Measurements from ENCODE around the gene BIRC7. TPM values are rescaled to one million over a fixed set of nuclear protein-coding genes. Genes with fewer than 3 reads are reported as not detected.

Gene BIRC7
- total RNA-seq, 1 experiment from 2014 or later = 0.17 TPM

GRCh38 chr20:63277466-63278272 lies 42.0 kb downstream of the BIRC7 start:
- no peak for TF ChIP-seq SP1 (CRISPR knock-in tag; conservative IDR thresholded peaks at IDR 0.05)
- no peak for TF ChIP-seq ZNF512 (CRISPR knock-in tag; IDR thresholded peaks at IDR 0.05; ENCODE audit: borderline replicate concordance)
- TF ChIP-seq GTF2I (CRISPR knock-in tag; conservative IDR thresholded peaks at IDR 0.05) = no peak
- no peak for TF ChIP-seq NFATC4 (CRISPR knock-in tag; IDR thresholded peaks at IDR 0.05)
- no peak for TF ChIP-seq E2F5 (CRISPR knock-in tag; IDR thresholded peaks at IDR 0.05)
- TF ChIP-seq NFE2L1 (CRISPR knock-in tag; IDR thresholded peaks at IDR 0.05) = no peak
- no peak for TF ChIP-seq USF1 (CRISPR knock-in tag; IDR thresholded peaks at IDR 0.05)
- H3K36me3 Mint-ChIP-seq = peaks cover 27% of the 10 kb centered on the region
- ChIA-PET CTCF (interaction anchor here (1.0 to 1.1 kb wide), 2 partner anchors 18 to 47 kb away, joined by 3 to 5 read pairs; no protein-coding TSS in a partner anchor), POLR2A (no interaction called here)
- no peaks in the 10 kb centered on the region for H3K27me3 Mint-ChIP-seq (ENCODE audit: low read depth)
- H3K27ac Mint-ChIP-seq = no peak overlapping the region
- no peaks in the 10 kb centered on the region for H3K9me3 Mint-ChIP-seq
- H3K4me1 Mint-ChIP-seq = peaks cover 9% of the 10 kb centered on the region
- ATAC-seq (no peak), DNase-seq (ENCODE audit: low spot score) (no peak)
- no peak overlapping the region for H3K4me3 Mint-ChIP-seq

DNA sequence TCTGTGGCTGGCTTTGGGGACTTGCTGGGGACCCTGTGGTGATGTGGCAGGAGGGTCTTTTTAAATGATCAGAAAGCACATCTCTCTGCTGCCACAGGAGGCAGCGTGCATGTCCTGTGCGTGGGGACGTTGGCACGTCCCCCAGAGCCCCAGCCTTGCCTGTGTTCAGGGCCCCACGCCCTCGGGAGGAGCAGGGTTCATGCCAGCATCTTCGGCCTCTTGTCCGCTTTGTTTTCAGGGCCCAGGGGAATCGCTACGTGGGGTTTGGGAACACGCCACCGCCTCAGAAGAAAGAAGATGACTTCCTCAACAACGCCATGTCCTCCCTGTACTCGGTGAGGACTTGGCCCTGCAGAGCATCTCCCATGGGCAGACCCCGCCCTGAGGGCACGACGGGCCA lies 43.0 kb downstream of the BIRC7 start:
- DNase-seq (ENCODE audit: low spot score) = no peak
- Mint-ChIP-seq H3K4me1 (peaks cover 7% of the 10 kb centered on the region), H3K27me3 (ENCODE audit: low read depth) (no peaks in the 10 kb centered on the region), H3K4me3 (no peak overlapping the region), H3K9me3 (no peaks in the 10 kb centered on the region), H3K36me3 (peaks cover 25% of the 10 kb centered on the region), H3K27ac (no peak overlapping the region)
- POLR2A ChIA-PET = no interaction called here
- no peak for TF ChIP-seq GABPB1 (CRISPR knock-in tag; IDR thresholded peaks at IDR 0.05)
- CTCF ChIA-PET = no interaction called here
- no peak for ATAC-seq

DNA sequence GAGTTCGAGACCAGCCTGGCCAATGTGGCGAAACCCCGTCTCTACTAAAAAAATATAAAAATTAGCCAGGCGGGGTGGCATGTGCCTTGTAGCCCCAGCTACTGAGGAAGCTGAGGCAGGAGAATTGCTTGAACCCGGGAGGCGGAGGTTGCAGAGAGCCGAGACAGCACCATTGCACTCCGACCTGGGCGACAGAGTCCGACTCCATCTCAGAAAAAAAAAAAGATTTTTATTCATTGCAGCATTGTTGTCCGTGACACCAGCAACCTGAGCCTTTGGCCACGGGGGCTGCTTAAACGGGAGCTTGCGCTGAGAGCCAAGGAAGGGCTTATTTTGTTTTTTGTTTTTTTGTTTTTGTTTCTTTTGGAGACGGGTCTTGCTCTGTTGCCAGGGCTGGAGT lies 44.2 kb downstream of the BIRC7 start:
- Mint-ChIP-seq H3K27ac (no peak overlapping the region), H3K4me3 (no peak overlapping the region), H3K27me3 (ENCODE audit: low read depth) (no peaks in the 10 kb centered on the region), H3K36me3 (peaks cover 27% of the 10 kb centered on the region), H3K9me3 (no peaks in the 10 kb centered on the region), H3K4me1 (no peaks in the 10 kb centered on the region; the same call in 1 of the 2 replicates)
- DNase-seq (ENCODE audit: low spot score) (no peak), ATAC-seq (no peak)
- CTCF ChIA-PET = interaction anchor here (0.7 to 4.7 kb wide), 9 partner anchors 9 to 102 kb away, joined by 3 to 66 read pairs (median 4); partner anchors contain the start of gene BIRC7
- POLR2A ChIA-PET = no interaction called here
- TF ChIP-seq GRHL2 (CRISPR knock-in tag; IDR thresholded peaks at IDR 0.05; ENCODE audit: insufficient replicate concordance, severe bottlenecking) (no peak), E2F1 (CRISPR knock-in tag; IDR thresholded peaks at IDR 0.05) (no peak), SOX15 (CRISPR knock-in tag; IDR thresholded peaks at IDR 0.05) (no peak), TP53 (CRISPR knock-in tag; IDR thresholded peaks at IDR 0.05) (no peak), AR (CRISPR knock-in tag; IDR thresholded peaks at IDR 0.05) (no peak), ESRRA (CRISPR knock-in tag; IDR thresholded peaks at IDR 0.05; ENCODE audit: borderline replicate concordance) (no peak), E2F4 (CRISPR knock-in tag; IDR thresholded peaks at IDR 0.05; ENCODE audit: borderline replicate concordance, low read depth) (no peak)
- TF ChIP-seq, protein P1, sequence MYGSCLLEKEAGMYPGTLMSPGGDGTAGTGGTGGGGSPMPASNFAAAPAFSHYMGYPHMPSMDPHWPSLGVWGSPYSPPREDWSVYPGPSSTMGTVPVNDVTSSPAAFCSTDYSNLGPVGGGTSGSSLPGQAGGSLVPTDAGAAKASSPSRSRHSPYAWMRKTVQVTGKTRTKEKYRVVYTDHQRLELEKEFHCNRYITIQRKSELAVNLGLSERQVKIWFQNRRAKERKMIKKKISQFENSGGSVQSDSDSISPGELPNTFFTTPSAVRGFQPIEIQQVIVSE (CRISPR knock-in tag; IDR thresholded peaks at IDR 0.05; ENCODE audit: borderline replicate concordance) = no peak
- TF ChIP-seq, protein P2, sequence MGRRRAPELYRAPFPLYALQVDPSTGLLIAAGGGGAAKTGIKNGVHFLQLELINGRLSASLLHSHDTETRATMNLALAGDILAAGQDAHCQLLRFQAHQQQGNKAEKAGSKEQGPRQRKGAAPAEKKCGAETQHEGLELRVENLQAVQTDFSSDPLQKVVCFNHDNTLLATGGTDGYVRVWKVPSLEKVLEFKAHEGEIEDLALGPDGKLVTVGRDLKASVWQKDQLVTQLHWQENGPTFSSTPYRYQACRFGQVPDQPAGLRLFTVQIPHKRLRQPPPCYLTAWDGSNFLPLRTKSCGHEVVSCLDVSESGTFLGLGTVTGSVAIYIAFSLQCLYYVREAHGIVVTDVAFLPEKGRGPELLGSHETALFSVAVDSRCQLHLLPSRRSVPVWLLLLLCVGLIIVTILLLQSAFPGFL (CRISPR knock-in tag; IDR thresholded peaks at IDR 0.05; ENCODE audit: borderline replicate concordance) = no peak

Measured in WTC11 (cell line).